Femur (tissue), 1 donor: Measurements from ENCODE around the gene FCN3.
"Not testable (repeated sequence)": the region's sequence is repeated elsewhere in the genome, so short reads cannot be mapped to it uniquely, and the experiment has no call there.

Experiments
- DNase-seq: peaks from one replicate; pipeline ENCODE4 v3.0.0-alpha.2; 2017

The FCN3 gene

DNA sequence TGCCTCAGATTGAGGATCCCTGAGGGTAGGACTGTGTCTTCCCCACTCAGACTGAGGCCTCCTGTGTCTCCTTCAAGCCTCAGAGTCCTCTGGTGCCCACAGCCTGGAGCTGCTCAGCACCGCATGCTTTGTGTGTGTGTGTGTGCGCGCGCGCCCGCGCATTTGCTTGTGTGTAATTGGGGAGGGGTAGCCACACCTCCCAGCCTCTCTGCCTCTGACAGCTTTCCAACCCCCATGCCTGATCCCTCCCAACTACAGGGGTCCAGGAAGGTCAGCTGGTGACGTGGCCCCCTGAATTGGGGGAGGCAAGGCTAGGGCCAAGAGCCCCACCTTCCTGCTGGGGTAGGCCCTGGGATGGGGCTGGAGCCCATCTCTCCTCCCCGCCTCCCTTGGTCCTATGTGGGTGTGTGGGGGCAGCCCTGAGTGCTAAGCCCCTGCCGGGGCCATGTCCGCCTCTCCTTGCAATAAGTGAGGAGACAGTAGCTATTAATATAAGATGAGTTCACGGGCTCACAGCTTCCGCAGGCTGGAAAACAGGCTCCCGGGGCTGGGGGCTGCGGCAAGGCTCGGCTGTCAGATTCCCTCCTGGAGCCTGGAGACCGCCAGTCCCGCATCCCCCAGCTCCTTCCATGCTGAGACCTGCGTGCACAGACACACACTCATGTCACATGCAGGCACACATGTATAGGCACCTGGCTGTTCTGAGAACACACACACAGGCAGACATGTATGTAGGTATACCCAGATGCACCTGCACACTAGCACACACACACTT, 24.8 kb upstream of the FCN3 start:
- peak; percentile 68 for DNase-seq

- DNase-seq: no peak
These were observed 24.0 kb upstream of the FCN3 start for GRCh38 chr1:27398405-27399149.

DNA sequence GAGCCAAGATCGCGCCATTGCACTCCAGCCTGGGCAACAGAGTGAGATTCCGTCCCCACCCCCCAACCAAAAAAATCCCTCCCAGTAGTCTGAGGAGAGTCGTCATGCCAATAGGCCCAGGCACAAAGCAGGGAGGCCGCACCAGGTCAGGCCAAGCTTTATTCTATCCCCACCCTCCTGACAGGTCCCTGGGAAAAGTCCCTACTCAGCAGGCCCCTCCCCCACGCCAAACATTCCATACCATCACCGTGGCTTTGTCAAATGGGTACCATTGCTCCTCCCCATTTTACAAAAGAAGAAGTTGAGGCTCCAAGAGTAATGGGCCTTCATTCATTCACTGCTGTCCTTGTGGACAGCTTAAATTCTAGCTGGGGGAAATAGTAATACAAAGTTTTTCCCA, 23.1 kb upstream of the FCN3 start:
- no peak for DNase-seq

DNA sequence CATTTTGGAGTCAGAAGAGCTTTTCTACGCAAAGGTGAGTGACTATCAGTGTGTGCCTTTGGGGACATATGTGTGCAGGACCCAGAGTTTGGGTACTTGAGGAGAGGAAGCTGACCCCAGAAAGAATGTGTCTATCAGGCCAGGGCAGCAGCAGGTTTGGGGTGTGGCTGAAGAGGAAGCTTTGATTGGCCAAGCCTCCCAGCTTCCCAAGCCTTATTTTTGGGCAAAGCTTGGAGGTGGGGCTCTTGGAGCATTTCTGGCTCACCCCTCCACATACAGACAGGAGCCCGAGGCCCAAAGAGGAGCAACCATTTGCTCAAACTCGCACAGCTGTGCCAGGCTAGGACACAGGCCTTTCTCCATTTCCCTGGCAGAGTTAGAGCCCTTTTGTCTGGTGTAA, 22.5 kb upstream of the FCN3 start:
- no peak for DNase-seq

DNA sequence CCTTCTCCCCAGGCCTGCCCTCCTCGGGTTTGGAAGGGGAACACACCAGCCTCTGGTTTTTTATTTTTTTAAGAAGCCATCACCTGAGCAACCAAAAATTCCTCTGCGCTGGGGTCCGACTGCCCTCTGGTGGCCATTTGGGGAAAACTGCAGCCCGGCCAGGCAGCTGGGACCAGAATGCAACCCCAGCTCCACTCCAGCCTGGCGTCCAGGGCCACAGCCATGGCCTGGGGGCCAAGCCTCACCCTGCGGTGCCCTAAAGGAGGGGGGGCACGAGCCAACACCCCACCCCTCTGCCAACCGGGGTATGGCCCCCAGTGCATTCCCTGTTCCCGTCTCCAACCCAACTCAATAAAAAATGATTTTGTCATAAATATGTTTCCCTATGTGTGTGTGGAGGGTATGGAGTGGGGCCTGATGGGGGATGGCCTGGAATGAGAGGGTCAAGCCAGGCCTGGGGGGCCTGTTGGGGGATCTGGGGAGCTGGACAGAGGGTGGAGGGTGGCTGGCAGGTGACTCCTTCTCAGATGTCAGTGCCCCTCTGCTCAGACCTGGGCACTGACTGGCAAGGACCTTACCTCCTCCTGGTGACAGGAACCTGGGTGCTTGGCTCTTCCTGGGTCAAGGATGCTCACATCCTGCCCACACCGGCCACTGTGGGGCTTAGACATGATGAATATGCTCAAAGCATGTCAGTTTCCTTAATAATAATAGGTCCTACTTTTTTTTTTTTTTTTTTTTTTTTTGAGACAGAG, 21.0 kb upstream of the FCN3 start:
- peak; percentile 86 for DNase-seq

DNA sequence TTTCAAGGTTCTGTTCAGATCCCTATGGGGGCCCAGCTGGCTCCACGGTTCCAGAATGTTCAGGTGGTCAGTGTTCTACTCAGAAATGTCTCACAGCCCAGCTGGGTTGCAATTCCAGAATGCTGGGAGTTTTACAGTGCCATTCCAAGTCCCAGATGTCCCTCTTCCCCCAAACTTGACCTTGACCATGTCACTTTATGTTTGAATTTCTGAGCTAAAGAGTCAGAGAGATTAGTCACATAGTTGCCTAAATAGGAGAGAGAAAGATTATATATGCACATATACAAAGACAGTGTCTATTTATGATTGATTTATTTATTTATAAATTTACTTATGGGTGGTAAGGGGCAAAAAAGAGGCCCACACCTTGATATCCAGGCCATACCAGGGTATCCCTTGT, 20.3 kb upstream of the FCN3 start:
- no peak for DNase-seq

- DNase-seq: no peak
These were observed 19.6 kb upstream of the FCN3 start for GRCh38 chr1:27394282-27394658.

DNA sequence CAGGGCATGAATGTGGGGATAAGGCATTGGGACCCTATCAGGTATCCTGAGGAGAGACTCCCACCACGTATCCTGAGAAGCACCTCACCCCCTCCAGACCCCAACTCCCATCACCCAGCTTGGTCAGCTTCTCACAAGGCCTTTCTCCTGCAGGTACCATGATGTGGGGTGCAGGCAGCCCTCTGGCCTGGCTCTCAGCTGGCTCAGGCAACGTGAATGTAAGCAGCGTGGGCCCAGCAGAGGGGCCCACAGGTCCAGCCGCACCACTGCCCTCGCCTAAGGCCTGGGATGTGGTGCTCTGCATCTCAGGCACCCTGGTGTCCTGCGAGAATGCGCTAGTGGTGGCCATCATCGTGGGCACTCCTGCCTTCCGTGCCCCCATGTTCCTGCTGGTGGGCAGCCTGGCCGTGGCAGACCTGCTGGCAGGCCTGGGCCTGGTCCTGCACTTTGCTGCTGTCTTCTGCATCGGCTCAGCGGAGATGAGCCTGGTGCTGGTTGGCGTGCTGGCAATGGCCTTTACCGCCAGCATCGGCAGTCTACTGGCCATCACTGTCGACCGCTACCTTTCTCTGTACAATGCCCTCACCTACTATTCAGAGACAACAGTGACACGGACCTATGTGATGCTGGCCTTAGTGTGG, 19.1 kb upstream of the FCN3 start:
- no peak for DNase-seq

- no peak for DNase-seq
These were observed 18.4 kb upstream of the FCN3 start for GRCh38 chr1:27392778-27393635.

- peak; percentile 94 for DNase-seq
These were observed 17.6 kb upstream of the FCN3 start, which contains the start of gene GPR3 for GRCh38 chr1:27392096-27392777. Gene GPR3, plus strand, starts transcription at chr1:27392622. Its CDS starts 1,177 bp downstream, at chr1:27393799.

DNA sequence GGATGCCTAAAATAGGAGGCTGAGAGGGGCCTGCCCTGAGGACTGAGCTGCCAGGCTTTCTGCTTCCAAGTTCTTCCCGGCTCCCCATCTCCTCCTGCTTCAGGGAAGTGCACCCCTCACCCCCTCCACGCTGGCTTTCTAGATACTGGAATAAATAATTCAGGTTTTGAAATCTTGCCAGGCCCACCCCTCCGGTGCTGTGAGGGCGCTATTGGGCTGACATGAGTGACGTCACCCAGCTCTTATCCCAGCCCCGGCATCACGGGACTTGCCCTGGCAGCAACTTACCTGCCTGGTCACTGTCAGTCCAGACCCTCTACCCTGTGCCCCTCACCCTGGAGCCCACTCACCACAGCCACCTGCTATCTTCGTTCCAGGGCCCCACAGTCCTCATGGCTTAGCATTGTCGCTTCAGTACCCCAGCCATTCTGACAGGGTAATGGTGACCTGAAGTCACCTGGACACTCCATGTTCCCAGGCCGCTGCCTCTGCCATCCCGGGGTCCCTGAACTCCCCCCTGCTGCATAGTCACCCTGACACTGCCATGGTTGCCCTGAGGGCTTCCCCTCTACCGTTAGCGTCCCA, 17.0 kb upstream of the FCN3 start:
- DNase-seq: peak; percentile 61

- no peak for DNase-seq
These were observed 13.8 kb upstream of the FCN3 start for GRCh38 chr1:27388337-27389005.

DNA sequence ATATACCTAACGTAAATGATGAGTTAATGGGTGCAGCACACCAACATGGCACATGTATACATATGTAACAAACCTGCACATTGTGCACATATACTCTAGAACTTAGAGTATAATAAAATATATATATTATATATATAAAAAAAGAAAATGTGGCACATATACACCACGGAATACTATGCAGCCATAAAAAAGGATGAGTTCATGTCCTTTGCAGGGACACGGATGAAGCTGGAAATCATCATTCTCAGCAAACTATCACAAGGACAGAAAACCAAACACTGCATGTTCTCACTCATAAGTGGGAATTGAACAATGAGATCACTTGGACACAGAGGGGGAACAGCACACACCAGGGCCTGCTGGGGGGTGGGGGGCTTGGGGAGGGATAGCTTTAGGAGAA, 10.2 kb upstream of the FCN3 start:
- DNase-seq: not testable (repeated sequence)

DNA sequence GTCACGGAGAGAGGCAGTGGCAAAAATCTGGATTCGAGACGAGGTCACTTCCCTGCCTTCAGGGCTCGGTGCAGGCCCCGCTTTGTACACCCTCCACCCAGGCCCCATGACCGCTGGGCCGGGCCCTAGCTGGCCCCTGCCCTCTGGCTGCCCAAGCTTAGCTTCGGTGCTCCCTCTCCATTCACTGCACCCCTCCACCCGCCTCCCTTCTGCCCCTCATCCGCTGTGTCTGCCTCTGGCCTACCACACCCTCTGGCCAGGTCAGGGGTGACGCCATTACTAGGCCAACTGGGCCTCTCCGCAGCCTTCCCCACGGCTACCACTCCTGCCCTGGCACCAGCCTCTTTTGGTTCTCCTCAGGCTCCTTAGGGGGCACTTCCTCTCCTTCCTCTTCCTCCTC, 9.0 kb upstream of the FCN3 start:
- DNase-seq: no peak

DNA sequence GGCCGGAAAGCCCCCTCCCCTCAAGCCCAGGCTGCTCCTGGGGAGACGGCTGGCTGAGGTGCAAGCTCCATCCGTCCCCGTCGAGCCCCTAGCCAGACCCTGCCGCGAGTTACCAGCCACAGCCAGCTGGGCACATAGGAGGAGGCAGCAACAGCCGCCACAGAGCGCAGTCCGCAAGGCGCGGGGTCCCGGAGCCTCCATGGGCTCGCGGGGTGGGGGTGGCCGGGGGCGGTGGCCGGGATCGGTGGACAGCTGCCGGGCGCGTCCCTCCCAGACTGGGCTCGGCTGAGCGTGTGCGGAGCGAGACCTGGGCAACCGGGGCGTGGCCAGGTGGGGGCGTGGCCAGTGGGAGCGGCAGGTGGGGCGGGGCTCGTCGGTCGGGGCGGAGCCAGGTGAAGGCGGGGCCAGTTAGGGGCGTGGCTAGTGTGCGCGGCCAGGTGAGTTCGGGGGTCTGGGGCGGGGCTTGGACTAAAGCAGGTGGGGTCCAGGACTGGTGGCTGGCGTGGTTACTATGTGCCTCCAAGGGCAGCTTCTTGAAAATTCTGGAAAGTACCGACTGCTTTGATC, 8.5 kb upstream of the FCN3 start, which contains the start of gene CD164L2:
Gene CD164L2, minus strand, starts transcription at position 295 of the 567 bp plus-strand sequence. Its CDS starts 94 bp downstream, at position 201.
- DNase-seq: no peak

DNA sequence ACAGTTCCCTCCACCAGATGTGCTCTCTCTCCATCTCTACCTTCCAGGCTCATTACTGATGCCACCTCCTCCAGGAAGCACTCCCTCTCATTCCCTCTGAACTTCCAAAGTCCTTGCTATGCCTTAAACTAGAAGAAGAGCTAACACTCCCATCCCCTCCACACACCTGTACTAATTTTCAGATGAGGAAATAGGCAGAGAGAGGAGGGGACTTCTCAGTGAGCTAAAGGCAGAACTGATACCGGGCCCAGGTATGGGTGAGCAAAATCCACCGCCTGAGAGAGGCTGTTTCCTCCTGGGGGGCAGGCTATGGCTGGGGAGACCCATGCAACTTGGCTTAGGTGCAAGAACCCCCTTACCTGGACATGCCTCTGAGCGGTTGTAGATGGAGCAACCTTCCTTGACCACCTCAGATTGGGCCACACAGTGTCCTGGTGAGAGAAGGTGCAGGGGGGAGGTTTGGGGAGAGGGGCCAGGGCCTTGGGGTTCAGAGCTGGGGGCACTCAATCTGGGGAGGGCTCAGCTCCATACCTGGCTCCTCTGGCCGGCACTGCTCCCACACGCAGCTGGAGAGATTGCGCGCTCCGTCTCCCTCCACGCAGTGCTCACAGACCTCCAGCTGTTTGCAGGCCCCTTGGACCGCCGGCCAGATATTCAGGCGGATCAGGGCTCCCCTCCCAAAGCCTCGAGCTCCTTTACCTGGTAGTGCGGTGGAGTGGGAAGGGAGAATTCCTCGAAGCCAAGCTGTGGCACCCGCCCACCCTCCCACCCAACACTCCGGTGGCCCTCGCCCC, 7.5 kb upstream of the FCN3 start:
- no peak for DNase-seq

GRCh38 chr1:27380766-27381733, 6.4 kb upstream of the FCN3 start:
- DNase-seq: no peak

DNA sequence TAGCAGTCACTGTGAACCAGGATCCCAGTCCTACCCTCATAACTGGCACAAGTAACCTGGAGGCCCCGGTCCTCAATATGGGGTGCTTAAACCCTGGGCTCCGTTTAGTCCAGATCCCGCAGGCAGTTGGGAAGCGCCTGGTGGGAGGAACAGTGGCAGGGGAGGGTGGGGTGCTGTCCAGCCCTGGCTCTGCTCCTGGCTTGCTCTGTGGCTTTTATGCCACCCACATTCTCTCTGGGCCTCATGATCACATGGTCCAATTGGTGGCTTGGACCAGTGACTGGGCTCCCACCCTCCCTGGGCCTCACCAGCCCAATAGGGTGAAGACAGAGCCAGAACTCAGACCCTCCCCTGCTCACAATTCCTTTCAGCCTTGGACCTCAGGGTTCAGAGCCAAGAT, 5.6 kb upstream of the FCN3 start:
- DNase-seq: no peak
